DND-41 (cell line): ENCODE data around the gene APOL5.

Experiments
- EZH2 ChIP-seq: IDR thresholded peaks from 3 replicates; pipeline ENCODE4 v1.6.1; 2012; ENCODE audit warnings: borderline replicate concordance, low read depth, mild to moderate bottlenecking, moderate library complexity, low read length, inconsistent platforms; ENCODE audit not compliant: severe bottlenecking
- TF ChIP-seq, protein P1 (sequence below): IDR thresholded peaks from 2 replicates; pipeline ENCODE4 v1.5.1; 2012; ENCODE audit warnings: borderline replicate concordance, low read length, moderate library complexity, mild to moderate bottlenecking; ENCODE audit not compliant: poor library complexity, severe bottlenecking; ENCODE audit errors: extremely low read depth

DNA sequence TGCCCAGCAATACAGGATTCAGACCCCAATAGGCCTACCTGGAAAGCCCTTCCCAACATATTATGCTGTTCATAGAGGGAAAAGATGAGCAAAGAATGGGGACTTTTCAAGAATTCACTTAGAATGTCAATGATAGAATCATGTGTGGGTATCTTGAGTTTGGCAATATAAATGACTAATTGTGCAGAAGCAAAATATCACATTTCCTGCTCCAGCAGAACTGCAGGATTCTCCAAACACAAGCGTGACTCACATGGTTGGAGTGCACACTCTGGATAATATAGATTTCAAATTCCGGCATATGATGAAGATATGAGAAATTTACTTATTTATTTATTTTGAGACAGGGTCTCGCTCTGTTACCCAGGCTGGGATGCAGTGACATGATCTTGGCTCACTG, 12.5 kb upstream of the APOL5 start:
- TF ChIP-seq, protein P1, sequence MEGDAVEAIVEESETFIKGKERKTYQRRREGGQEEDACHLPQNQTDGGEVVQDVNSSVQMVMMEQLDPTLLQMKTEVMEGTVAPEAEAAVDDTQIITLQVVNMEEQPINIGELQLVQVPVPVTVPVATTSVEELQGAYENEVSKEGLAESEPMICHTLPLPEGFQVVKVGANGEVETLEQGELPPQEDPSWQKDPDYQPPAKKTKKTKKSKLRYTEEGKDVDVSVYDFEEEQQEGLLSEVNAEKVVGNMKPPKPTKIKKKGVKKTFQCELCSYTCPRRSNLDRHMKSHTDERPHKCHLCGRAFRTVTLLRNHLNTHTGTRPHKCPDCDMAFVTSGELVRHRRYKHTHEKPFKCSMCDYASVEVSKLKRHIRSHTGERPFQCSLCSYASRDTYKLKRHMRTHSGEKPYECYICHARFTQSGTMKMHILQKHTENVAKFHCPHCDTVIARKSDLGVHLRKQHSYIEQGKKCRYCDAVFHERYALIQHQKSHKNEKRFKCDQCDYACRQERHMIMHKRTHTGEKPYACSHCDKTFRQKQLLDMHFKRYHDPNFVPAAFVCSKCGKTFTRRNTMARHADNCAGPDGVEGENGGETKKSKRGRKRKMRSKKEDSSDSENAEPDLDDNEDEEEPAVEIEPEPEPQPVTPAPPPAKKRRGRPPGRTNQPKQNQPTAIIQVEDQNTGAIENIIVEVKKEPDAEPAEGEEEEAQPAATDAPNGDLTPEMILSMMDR = no peak
- TF ChIP-seq EZH2 = no peak
